ENCODE results near the gene ZNF718. TPM values are rescaled to one million over a fixed set of nuclear protein-coding genes. Genes with fewer than 3 reads are reported as not detected.

Gene ZNF718
- total and polyA plus RNA-seq, 2 of the 8 experiments (the other 6 are each of a cell fraction or from before 2014, with no cell fraction given), result 3.3 to 19.5 TPM

DNA sequence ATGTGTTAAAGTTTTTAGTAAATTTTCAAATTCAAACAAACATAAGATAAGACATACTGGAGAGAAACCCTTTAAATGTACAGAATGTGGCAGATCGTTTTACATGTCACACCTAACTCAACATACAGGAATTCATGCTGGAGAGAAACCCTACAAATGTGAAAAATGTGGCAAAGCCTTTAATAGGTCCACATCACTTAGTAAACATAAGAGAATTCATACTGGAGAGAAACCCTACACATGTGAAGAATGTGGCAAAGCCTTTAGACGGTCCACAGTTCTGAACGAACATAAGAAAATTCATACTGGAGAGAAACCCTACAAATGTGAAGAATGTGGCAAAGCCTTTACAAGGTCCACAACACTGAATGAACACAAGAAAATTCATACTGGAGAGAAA is 38.4 kb upstream of the ZNF718 start:
- H2BK20ac ChIP-seq (ENCODE audit: low read length), result no peak overlapping the region
- H3K4me1 ChIP-seq (replicated peaks in 1 of 4; ENCODE audit: control insufficient read depth in 3 of 4, insufficient read depth in 4 of 4, low read length in 3 of 4), result no peaks in the 10 kb centered on the region
- H3K18ac ChIP-seq (ENCODE audit: extremely low read depth, low read length), result no peak overlapping the region
- 0 out of 4 replicates have a peak, but pooled peaks cover 0 to 3% of the 10 kb centered on the region in 2 experiments for H3K79me2 ChIP-seq (ENCODE audit: control insufficient read depth in 1 of 2, insufficient read depth in 2 of 2, low read length in 2 of 2)
- no peak for DNase-seq (ENCODE audit: low read depth in 1 of 2, low spot score in 2 of 2)
- H3K4ac ChIP-seq (replicated peaks; ENCODE audit: insufficient read length, low read depth, low read length), result no peak overlapping the region
- H2BK5ac ChIP-seq (ENCODE audit: low read depth, low read length), result no peak overlapping the region
- POLR2A ChIA-PET (ENCODE audit: partially characterized antibody), result no interaction called here
- H4K91ac ChIP-seq (replicated peaks; ENCODE audit: insufficient read length, low read length), result no peak overlapping the region
- no peaks in the 10 kb centered on the region for H3K79me1 ChIP-seq (ENCODE audit: low read depth, low read length)
- no peak overlapping the region for H2AK5ac ChIP-seq (ENCODE audit: low read depth, low read length)
- H4K5ac ChIP-seq (ENCODE audit: insufficient read length, low read depth, low read length), result no peak overlapping the region
- H3K56ac ChIP-seq (replicated peaks; ENCODE audit: insufficient read length, low read depth, low read length), result no peak overlapping the region
- H4K8ac ChIP-seq (ENCODE audit: extremely low read depth, insufficient read depth, low read length), result no peak overlapping the region
- H3K23me2 ChIP-seq (ENCODE audit: low read depth, low read length), result no peaks in the 10 kb centered on the region
- no peak overlapping the region for H3K4me3 ChIP-seq (ENCODE audit: extremely low read depth in 1 of 4, insufficient read depth in 2 of 4, low read depth in 3 of 4, low read length in 4 of 4)
- FAIRE-seq, result no peak
- H3K14ac ChIP-seq (ENCODE audit: insufficient read length), result no peak overlapping the region
- no peaks in the 10 kb centered on the region for H3K27me3 ChIP-seq (replicated peaks in 1 of 4; ENCODE audit: control insufficient read depth in 3 of 4, extremely low read depth in 1 of 4, insufficient read depth in 3 of 4, low read length in 3 of 4)
- H2AFZ ChIP-seq (ENCODE audit: low read length), result no peak overlapping the region
- no peak overlapping the region for H2BK120ac ChIP-seq (replicated peaks; ENCODE audit: low read depth, low read length)
- TF ChIP-seq ZNF274 (IDR thresholded peaks at IDR 0.05; ENCODE audit: borderline replicate concordance, extremely low read depth, low read length), result peak; percentile 79
- TF ChIP-seq EP300 (IDR thresholded peaks at IDR 0.05; ENCODE audit: borderline replicate concordance in 1 of 2, low read depth in 2 of 2, low read length in 2 of 2), result no peak
- peaks cover 81 to 90% of the 10 kb centered on the region in 2 experiments for H3K9me3 ChIP-seq (ENCODE audit: insufficient read depth in 2 of 2, low read depth in 1 of 2, low read length in 1 of 2)
- no peak overlapping the region for H3K23ac ChIP-seq (ENCODE audit: insufficient read length)
- H3K36me3 ChIP-seq (ENCODE audit: control insufficient read depth in 2 of 4, insufficient read depth in 4 of 4, low read length in 3 of 4), result peaks cover 0 to 74% (median 39%) of the 10 kb centered on the region in 4 experiments; a peak in 6 of 8 replicates
- no peak overlapping the region for H3K4me2 ChIP-seq (ENCODE audit: insufficient read depth in 1 of 2, low read depth in 2 of 2, low read length in 2 of 2)
- WGBS, 2 experiments (ENCODE audit: extremely low coverage in 1 of 2, insufficient coverage in 1 of 2, insufficient read length in 1 of 2, insufficient replicate concordance in 2 of 2, low coverage in 1 of 2, low lambda C conversion rate in 2 of 2, missing lambda C conversion rate in 1 of 2), result 95% methylated on average over 3 of the region's 3 CpGs; no CpG with 5 or more reads in 1 of the 2 experiments
- H3K27ac ChIP-seq (ENCODE audit: low read depth, low read length), result no peak overlapping the region
- CTCF ChIA-PET (ENCODE audit: partially characterized antibody), result no interaction called here
- H4K20me1 ChIP-seq (replicated peaks in 1 of 2; ENCODE audit: control insufficient read depth in 1 of 2, insufficient read depth in 2 of 2, low read length in 2 of 2), result no peaks in the 10 kb centered on the region
- no peak overlapping the region for H2BK12ac ChIP-seq (ENCODE audit: low read depth, low read length)
- H2BK15ac ChIP-seq (ENCODE audit: low read length), result no peak overlapping the region
- no peak overlapping the region for H3K9ac ChIP-seq (replicated peaks in 1 of 4; ENCODE audit: extremely low read depth in 1 of 4, low read depth in 3 of 4, low read length in 3 of 4)
